Urinary bladder (tissue), 4 donors: ENCODE results near the gene NDST1. TPM values are rescaled to one million over a fixed set of nuclear protein-coding genes. Genes with fewer than 3 reads are reported as not detected.

Experiments used
- DNase-seq: peaks from one replicate; pipeline ENCODE4 v3.0.0-alpha.2; 2015; ENCODE audit errors: extremely low spot score
- H3K27ac ChIP-seq: one replicate; pipeline ENCODE4 v1.5.1; 2013; ENCODE audit warnings: low read depth, mild to moderate bottlenecking, moderate library complexity
- H3K36me3 ChIP-seq: one replicate; pipeline ENCODE4 v1.6.1; 2013; ENCODE audit warnings: mild to moderate bottlenecking, moderate library complexity; ENCODE audit not compliant: insufficient read depth
- H3K4me1 ChIP-seq: one replicate; pipeline ENCODE4 v1.6.1; 2013; ENCODE audit warnings: mild to moderate bottlenecking, moderate library complexity; ENCODE audit not compliant: insufficient read depth
- H3K4me3 ChIP-seq: one replicate; pipeline ENCODE4 v1.5.1; 2013; ENCODE audit warnings: low read depth, low read length
- WGBS: extraction: QIAGEN DNeasy Blood & Tissue Kit; methylation state at CpG from one replicate; pipeline ENCODE4 v1.1.7; 2013; 5-methylcytosine and 5-hydroxymethylcytosine counted together
- polyA plus RNA-seq: library from polyadenylated mRNA; stranded (reverse); fragments of 200-250 nt; gene quantifications from one replicate; pipeline ENCODE4 v1.2.3, GENCODE V29; 2013
- total RNA-seq: library from RNA; depleted of rRNA; stranded (reverse); fragments of >200 nt; gene quantifications from one replicate; pipeline ENCODE4 v1.2.3, GENCODE V29; 2014
- donor health status: healthy with polysubstance abuse.
- donor health status: healthy.

The NDST1 gene
- total and polyA plus RNA-seq, 2 donors: 27.1 to 37.5 TPM

GRCh38 chr5:150541397-150541675 is 33.4 kb downstream of the NDST1 start:
- no peak overlapping the region for H3K27ac ChIP-seq
- DNase-seq: no peak
- 94% methylated on average over 6 of the region's 6 CpGs for WGBS
- no peaks in the 10 kb centered on the region for H3K36me3 ChIP-seq
- no peaks in the 10 kb centered on the region for H3K4me1 ChIP-seq
- no peak overlapping the region for H3K4me3 ChIP-seq

DNA sequence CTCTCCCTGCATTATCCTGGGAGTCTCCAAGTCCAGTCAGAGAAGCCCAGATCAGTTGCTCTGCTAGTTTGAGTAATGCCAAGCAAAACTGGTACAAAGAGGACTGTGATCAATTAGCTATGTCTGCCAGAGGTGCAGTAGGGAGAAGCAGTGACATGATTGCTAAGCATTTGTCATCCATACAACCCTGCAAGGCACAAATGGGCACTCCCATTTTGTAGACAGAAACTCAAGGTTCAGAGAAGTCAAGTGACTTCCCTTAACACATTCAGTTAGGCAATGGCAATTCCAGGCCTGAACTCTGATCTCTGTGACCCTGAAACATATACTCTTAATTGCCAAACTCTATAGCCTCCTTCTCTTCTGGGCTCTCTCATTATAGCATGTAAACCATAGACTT is 34.0 kb downstream of the NDST1 start:
- Histone ChIP-seq H3K4me3 (no peak overlapping the region), H3K27ac (no peak overlapping the region), H3K4me1 (no peaks in the 10 kb centered on the region), H3K36me3 (no peaks in the 10 kb centered on the region)
- DNase-seq: no peak

- H3K27ac ChIP-seq: no peak overlapping the region
These were observed 35.1 kb downstream of the NDST1 start for GRCh38 chr5:150542933-150543445.

GRCh38 chr5:150544611-150545219 is 36.8 kb downstream of the NDST1 start:
- Histone ChIP-seq H3K4me3 (no peak overlapping the region), H3K4me1 (no peaks in the 10 kb centered on the region), H3K36me3 (no peaks in the 10 kb centered on the region), H3K27ac (no peak overlapping the region)
- DNase-seq: no peak
- WGBS: 45% methylated on average over 8 of the region's 8 CpGs

More at GRCh38 chr5:150542933-150543445, 35.1 kb downstream of the NDST1 start:
- Histone ChIP-seq H3K36me3 (no peaks in the 10 kb centered on the region), H3K4me3 (no peak overlapping the region), H3K4me1 (no peaks in the 10 kb centered on the region)
- WGBS: 72% methylated on average over 12 of the region's 12 CpGs
- no peak for DNase-seq

DNA sequence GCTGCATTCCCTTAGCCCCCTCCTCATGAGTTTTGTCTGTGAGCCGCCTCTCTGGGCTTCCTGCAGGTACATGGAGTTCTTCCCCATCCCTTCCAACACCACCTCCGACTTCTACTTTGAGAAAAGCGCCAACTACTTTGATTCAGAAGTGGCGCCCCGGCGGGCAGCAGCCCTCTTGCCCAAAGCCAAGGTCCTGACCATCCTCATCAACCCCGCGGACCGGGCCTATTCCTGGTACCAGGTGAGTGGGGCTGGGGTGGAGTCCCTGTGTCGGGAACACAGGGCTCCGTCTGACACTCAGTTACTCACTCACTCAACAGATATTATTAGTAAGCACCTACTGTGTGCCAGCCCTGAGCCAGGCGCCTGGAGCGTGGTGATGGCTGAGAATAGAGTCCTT is 37.3 kb downstream of the NDST1 start:
- H3K36me3 ChIP-seq: no peaks in the 10 kb centered on the region
- no peak for DNase-seq
- no peak overlapping the region for H3K27ac ChIP-seq
- no peak overlapping the region for H3K4me3 ChIP-seq
- whole genome bisulfite sequencing: 92% methylated on average over 13 of the region's 13 CpGs
- H3K4me1 ChIP-seq: no peaks in the 10 kb centered on the region

- peaks cover 3% of the 10 kb centered on the region for H3K36me3 ChIP-seq
- 94% methylated on average over 15 of the region's 15 CpGs for WGBS
These were observed 40.2 kb downstream of the NDST1 start for GRCh38 chr5:150548123-150548522.

DNA sequence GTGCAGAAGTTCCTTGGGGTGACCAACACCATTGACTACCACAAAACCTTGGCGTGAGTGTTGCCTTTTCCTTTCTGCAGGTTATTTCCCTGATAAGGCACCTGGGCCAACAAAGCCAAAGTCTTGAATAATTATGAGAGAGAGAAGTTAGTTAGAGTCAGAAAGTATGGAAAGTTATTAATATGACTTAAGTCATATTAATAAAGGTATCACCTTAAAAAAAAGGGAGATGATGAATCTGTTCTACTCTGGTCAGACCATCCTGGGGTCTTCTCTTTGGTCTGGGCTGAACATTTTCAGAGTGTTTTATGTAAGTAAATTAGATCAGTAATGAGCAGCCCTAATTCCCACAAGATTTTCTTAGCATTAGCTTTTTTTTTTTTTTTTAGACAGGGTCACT is 41.8 kb downstream of the NDST1 start:
- Histone ChIP-seq H3K4me1 (no peaks in the 10 kb centered on the region), H3K27ac (no peak overlapping the region), H3K36me3 (peaks cover 3% of the 10 kb centered on the region), H3K4me3 (no peak overlapping the region)
- 100% methylated on average over 1 of the region's 1 CpG for WGBS
- DNase-seq: no peak

More at GRCh38 chr5:150548123-150548522, 40.2 kb downstream of the NDST1 start:
- Histone ChIP-seq H3K27ac (no peak overlapping the region), H3K4me1 (no peaks in the 10 kb centered on the region), H3K4me3 (no peak overlapping the region)
- no peak for DNase-seq

DNA sequence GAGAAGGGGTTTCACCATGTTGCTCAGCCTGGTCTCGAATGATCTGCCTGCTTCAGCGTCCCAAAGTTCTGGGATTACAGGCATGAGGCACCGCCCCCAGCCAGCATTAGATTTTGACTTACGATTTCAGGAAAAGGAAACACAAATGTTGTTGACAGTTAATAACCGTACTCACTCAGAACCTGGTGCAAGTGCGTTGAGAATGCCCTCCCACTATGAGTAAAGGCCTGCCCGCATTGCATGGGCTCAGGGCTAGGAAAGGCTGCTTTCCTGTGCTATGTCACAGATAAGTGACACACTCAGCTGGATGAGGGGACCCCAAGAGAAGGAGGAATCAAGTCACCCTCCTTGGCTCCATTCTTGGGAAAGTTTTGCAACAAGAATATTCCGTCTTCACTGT is 42.4 kb downstream of the NDST1 start:
- DNase-seq: no peak
- 79% methylated on average over 8 of the region's 8 CpGs for WGBS
- no peak overlapping the region for H3K27ac ChIP-seq
- peaks cover 3% of the 10 kb centered on the region for H3K36me3 ChIP-seq
- no peak overlapping the region for H3K4me3 ChIP-seq
- no peaks in the 10 kb centered on the region for H3K4me1 ChIP-seq

GRCh38 chr5:150551066-150551465 is 43.1 kb downstream of the NDST1 start:
- no peak for DNase-seq
- Histone ChIP-seq H3K4me1 (no peaks in the 10 kb centered on the region), H3K36me3 (peaks cover 3% of the 10 kb centered on the region), H3K27ac (no peak overlapping the region), H3K4me3 (no peak overlapping the region)
- WGBS: 68% methylated on average over 2 of the region's 2 CpGs

GRCh38 chr5:150553402-150553801 is 45.5 kb downstream of the NDST1 start:
- 92% methylated on average over 17 of the region's 17 CpGs for WGBS
- Histone ChIP-seq H3K4me1 (no peaks in the 10 kb centered on the region), H3K4me3 (no peak overlapping the region), H3K27ac (no peak overlapping the region), H3K36me3 (peaks cover 3% of the 10 kb centered on the region)
- DNase-seq: no peak

GRCh38 chr5:150553911-150554310 is 46.0 kb downstream of the NDST1 start:
- DNase-seq: no peak
- 92% methylated on average over 8 of the region's 8 CpGs for WGBS
- Histone ChIP-seq H3K27ac (no peak overlapping the region), H3K4me1 (no peaks in the 10 kb centered on the region), H3K4me3 (no peak overlapping the region), H3K36me3 (peaks cover 3% of the 10 kb centered on the region)

DNA sequence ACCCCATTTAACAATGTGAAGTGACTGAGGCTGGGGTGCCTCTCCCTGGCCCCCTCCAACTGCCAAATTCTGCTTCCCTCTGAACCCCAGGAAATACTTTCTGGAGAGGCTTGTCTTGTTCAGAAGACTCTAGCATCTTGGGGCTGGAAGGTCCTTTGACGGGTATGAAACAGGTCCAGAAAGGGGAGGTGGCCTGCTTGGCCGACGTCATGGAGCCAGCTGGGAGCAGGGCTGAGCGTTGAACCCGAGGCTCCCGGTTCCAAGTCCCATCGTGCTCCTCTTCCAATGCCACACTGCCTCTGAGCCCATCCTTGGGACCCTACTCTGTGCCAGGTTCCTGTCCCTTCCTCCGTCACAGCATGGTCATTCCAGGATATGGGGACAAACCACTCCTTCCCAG is 46.9 kb downstream of the NDST1 start:
- peaks cover 3% of the 10 kb centered on the region for H3K36me3 ChIP-seq
- H3K4me3 ChIP-seq: no peak overlapping the region
- no peak for DNase-seq
- H3K27ac ChIP-seq: no peak overlapping the region
- WGBS: 54% methylated on average over 8 of the region's 8 CpGs
- no peaks in the 10 kb centered on the region for H3K4me1 ChIP-seq

DNA sequence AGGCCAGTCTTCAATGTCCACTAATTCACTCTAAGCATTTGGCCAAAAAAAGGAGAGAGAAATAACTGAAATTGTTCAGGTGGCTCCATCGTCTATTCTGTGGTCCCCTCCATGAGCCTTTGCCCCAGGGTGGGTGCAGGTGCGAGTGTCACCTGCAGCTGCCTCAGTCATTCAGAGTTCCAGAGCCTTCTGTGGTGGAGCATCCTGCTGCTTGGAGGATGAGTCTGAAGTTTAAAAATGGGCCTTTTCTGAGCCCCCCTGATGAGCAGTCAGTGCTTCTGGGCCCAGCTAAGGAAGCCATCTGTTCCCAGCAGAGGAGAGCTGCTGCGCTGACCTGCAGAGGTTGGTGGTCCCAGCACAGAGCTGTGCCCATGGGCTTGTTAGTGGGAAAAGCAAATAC is 48.2 kb downstream of the NDST1 start:
- Histone ChIP-seq H3K4me3 (no peak overlapping the region), H3K27ac (no peak overlapping the region), H3K36me3 (no peaks in the 10 kb centered on the region), H3K4me1 (no peaks in the 10 kb centered on the region)
- WGBS: 87% methylated on average over 3 of the region's 3 CpGs
- no peak for DNase-seq

DNA sequence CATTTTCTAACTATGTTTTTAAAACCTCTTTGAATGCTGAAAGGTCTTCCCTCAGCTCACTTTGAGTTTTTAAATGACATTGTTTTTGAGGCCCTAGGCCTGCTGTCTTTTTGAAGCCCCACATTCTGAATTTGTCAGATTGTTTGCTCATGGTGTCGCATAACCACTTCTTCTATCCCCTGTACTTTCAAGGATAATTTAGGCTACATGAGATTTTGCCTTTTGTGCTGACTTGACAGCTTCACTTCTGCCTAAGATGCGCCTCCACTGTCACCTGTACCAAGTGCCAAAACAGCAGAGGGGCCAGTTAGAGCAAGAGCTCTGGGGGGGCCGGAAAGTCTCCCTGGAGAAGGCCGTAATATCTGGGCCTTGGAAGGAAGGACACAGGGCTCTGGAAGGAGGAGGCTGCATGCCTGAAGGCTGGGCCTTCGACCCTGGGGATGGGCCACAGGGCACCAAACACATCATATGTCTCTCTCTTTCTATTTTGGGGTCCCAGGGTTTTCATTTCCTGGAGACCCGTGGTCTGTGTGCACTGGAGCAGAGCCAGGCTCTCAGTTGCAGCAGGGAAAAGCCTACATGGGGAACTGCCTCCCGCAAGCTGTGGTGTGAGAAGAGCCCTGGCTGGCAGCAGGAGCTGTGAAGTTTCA is 49.1 kb downstream of the NDST1 start:
- no peak overlapping the region for H3K27ac ChIP-seq
- no peaks in the 10 kb centered on the region for H3K4me1 ChIP-seq
- no peak for DNase-seq
- H3K4me3 ChIP-seq: no peak overlapping the region
- WGBS: 74% methylated on average over 7 of the region's 7 CpGs
- no peaks in the 10 kb centered on the region for H3K36me3 ChIP-seq
